Aorta (tissue), 5 donors: ENCODE results near the gene IL17REL. TPM values are rescaled to one million over a fixed set of nuclear protein-coding genes. Genes with fewer than 3 reads are reported as not detected.

Source experiments
- ATAC-seq: fragments of 200-7000 bp; cut with Tn5 transposase; one replicate; pipeline ENCODE4 v1.9.1; 2022; ENCODE audit warnings: moderate library complexity; ENCODE audit not compliant: low FRiP score
- DNase-seq, 2 donors: peaks; one replicate each; pipeline ENCODE4 v3.0.0-alpha.2; 2020
- H3K27ac ChIP-seq, 2 donors: one replicate each; pipeline ENCODE4 v1.5.1; 2013; ENCODE audit warnings: low read length in 2 of 2, mild to moderate bottlenecking in 2 of 2, moderate library complexity in 2 of 2, control low read depth in 1 of 2, inconsistent platforms in 1 of 2, low read depth in 1 of 2
- H3K27me3 ChIP-seq, 2 donors: one replicate each; pipeline ENCODE4 v1.6.1; 2013; ENCODE audit warnings: control low read depth in 1 of 2, low read length in 1 of 2, mild to moderate bottlenecking in 1 of 2, moderate library complexity in 1 of 2; ENCODE audit not compliant: insufficient read depth in 2 of 2, control insufficient read depth in 1 of 2
- H3K36me3 ChIP-seq, 2 donors: one replicate each; pipeline ENCODE4 v1.6.1; 2013; ENCODE audit warnings: control low read depth in 1 of 2, low read length in 1 of 2, mild to moderate bottlenecking in 1 of 2; ENCODE audit not compliant: insufficient read depth in 2 of 2, control insufficient read depth in 1 of 2
- H3K4me1 ChIP-seq, 2 donors: one replicate each; pipeline ENCODE4 v1.6.1; 2013; ENCODE audit warnings: low read length in 2 of 2, control low read depth in 1 of 2, mild to moderate bottlenecking in 1 of 2, moderate library complexity in 1 of 2; ENCODE audit not compliant: insufficient read depth in 2 of 2, control insufficient read depth in 1 of 2
- H3K4me3 ChIP-seq, 2 donors: one replicate each; pipeline ENCODE4 v1.5.1; 2013; ENCODE audit warnings: low read length in 2 of 2, control low read depth in 1 of 2, mild to moderate bottlenecking in 1 of 2
- H3K9me3 ChIP-seq: one replicate; pipeline ENCODE4 v1.6.1; 2013; ENCODE audit warnings: mild to moderate bottlenecking, low read length; ENCODE audit not compliant: control insufficient read depth
- WGBS, 2 donors: extraction: QIAGEN DNeasy Blood & Tissue Kit; methylation state at CpG; one replicate each; pipeline ENCODE4 v1.1.7; 2013; 5-methylcytosine and 5-hydroxymethylcytosine counted together
- intact Hi-C, 2 donors: fragments of 100-400 bp; cut with DNase I; formaldehyde crosslinking; loops; one replicate each; pipeline versions ENCODE4 v1.14.2 to v1.15.0; 2022
- long read RNA-seq, 2 donors: library from polyadenylated mRNA; unstranded; transcript quantifications; one replicate each; pipeline ENCODE4 v2.0.0, GENCODE V29; 2020 to 2021
- polyA plus RNA-seq, 2 donors: library from polyadenylated mRNA; stranded (reverse); fragments of 200-250 nt; gene quantifications; one replicate each; pipeline ENCODE4 v1.2.3, GENCODE V29; 2013
- total RNA-seq, 2 donors: library from RNA; stranded (reverse); fragmentation: NEBNext Ultra II Directional; extraction: Animal tissue kit (Norgen Biotek cat#: 25700); gene quantifications; one replicate each; pipeline ENCODE4 v1.2.1, GENCODE V29; 2021
- donor health status: healthy with polysubstance abuse.
- donor health status: Bipolar disorder and iron deficiency.
- donor health status: DM: no; HTN: no; CAD: no.
- donor health status: DM: no; HTN: no; CAD: no.
- donor health status: DM: yes; HTN: yes; CAD: no.

IL17REL gene
- total RNA-seq (not detected), polyA plus RNA-seq (under 1 TPM in 1 of 2 donors, not detected in 1; 0.05 TPM)
- long read RNA-seq, donor 1: 0 reads
- long read RNA-seq, donor 2: 0 reads

GRCh38 chr22:50012211-50013181 lies at the start of gene IL17REL:
TSS of gene IL17REL (minus strand) at chr22:50012765. CDS start at chr22:50012646, 119 bp downstream.
- 57 to 64% methylated on average over 29 of the region's 29 CpGs for WGBS, 2 donors
- Histone ChIP-seq H3K4me1 (no peaks in the 10 kb centered on the region), H3K36me3 (no peaks in the 10 kb centered on the region), H3K9me3 (no peaks in the 10 kb centered on the region), H3K27ac (no peak within 1 kb of the TSS), H3K4me3 (no peak within 1 kb of the TSS), H3K27me3 (no peaks in the 10 kb centered on the region)
- intact Hi-C loops: no loop called here
- DNase-seq (peak in 1 of 2 donors; percentile 72), ATAC-seq (no peak)

GRCh38 chr22:50061824-50062355 lies 49.3 kb upstream of the IL17REL start:
- H3K27ac ChIP-seq: no peak overlapping the region
- no peak overlapping the region for H3K4me3 ChIP-seq
- DNase-seq: peak in 1 of 2 donors; percentile 66
- H3K27me3 ChIP-seq: no peaks in the 10 kb centered on the region
- H3K9me3 ChIP-seq: no peaks in the 10 kb centered on the region
- intact Hi-C loops: no loop called here
- no peaks in the 10 kb centered on the region for H3K36me3 ChIP-seq
- no peaks in the 10 kb centered on the region for H3K4me1 ChIP-seq
- 91 to 93% methylated on average over 15 to 17 of the region's 17 CpGs for WGBS, 2 donors
- ATAC-seq: no peak

GRCh38 chr22:50061141-50061823 lies 48.7 kb upstream of the IL17REL start:
- intact Hi-C loops: no loop called here
- no peak overlapping the region for H3K4me3 ChIP-seq
- 91 to 93% methylated on average over 27 of the region's 27 CpGs for WGBS, 2 donors
- no peaks in the 10 kb centered on the region for H3K4me1 ChIP-seq
- H3K27me3 ChIP-seq: no peaks in the 10 kb centered on the region
- H3K9me3 ChIP-seq: no peaks in the 10 kb centered on the region
- ATAC-seq (no peak), DNase-seq (no peak)
- no peaks in the 10 kb centered on the region for H3K36me3 ChIP-seq
- H3K27ac ChIP-seq: no peak overlapping the region

- H3K27me3 ChIP-seq: no peaks in the 10 kb centered on the region
- H3K36me3 ChIP-seq: no peaks in the 10 kb centered on the region
- ATAC-seq (no peak), DNase-seq (no peak)
- H3K4me3 ChIP-seq: no peak overlapping the region
- H3K4me1 ChIP-seq: no peaks in the 10 kb centered on the region
- intact Hi-C loops: no loop called here
- 90 to 92% methylated on average over 28 of the region's 28 CpGs for WGBS, 2 donors
- no peaks in the 10 kb centered on the region for H3K9me3 ChIP-seq
- no peak overlapping the region for H3K27ac ChIP-seq
Observed at GRCh38 chr22:50060441-50061140, 48.0 kb upstream of the IL17REL start.

- intact Hi-C loops: no loop called here
- Histone ChIP-seq H3K36me3 (no peaks in the 10 kb centered on the region), H3K27ac (no peak overlapping the region), H3K9me3 (no peaks in the 10 kb centered on the region), H3K4me1 (no peaks in the 10 kb centered on the region), H3K27me3 (no peaks in the 10 kb centered on the region), H3K4me3 (no peak overlapping the region)
- 92 to 95% methylated on average over 7 of the region's 7 CpGs for WGBS, 2 donors
- no peak for ATAC-seq
- DNase-seq: no peak
Observed at GRCh38 chr22:50059881-50060262, 47.3 kb upstream of the IL17REL start.

- ATAC-seq (no peak), DNase-seq (no peak)
- Histone ChIP-seq H3K4me3 (no peak overlapping the region), H3K9me3 (no peaks in the 10 kb centered on the region), H3K4me1 (no peaks in the 10 kb centered on the region), H3K36me3 (no peaks in the 10 kb centered on the region), H3K27ac (no peak overlapping the region), H3K27me3 (no peaks in the 10 kb centered on the region)
- intact Hi-C loops: no loop called here
- WGBS, 2 donors: 2 to 4% methylated on average over 26 to 31 of the region's 31 CpGs
Observed at GRCh38 chr22:50058906-50059880, 46.6 kb upstream of the IL17REL start.

- Histone ChIP-seq H3K27me3 (no peaks in the 10 kb centered on the region), H3K9me3 (peaks cover 3% of the 10 kb centered on the region), H3K27ac (no peak within 1 kb of the TSS), H3K4me1 (no peaks in the 10 kb centered on the region), H3K4me3 (no peak within 1 kb of the TSS), H3K36me3 (no peaks in the 10 kb centered on the region)
- DNase-seq (no peak), ATAC-seq (no peak)
- WGBS, 2 donors: 20 to 22% methylated on average over 57 to 102 of the region's 102 CpGs
- intact Hi-C loops: no loop called here
Observed at GRCh38 chr22:50058061-50058905, 45.7 kb upstream of the IL17REL start, which contains the start of gene TTLL8. TSS of gene TTLL8 (minus strand) at chr22:50058298.
